ENCODE measurements around the gene SAMD13. TPM values are rescaled to one million over a fixed set of nuclear protein-coding genes. Genes with fewer than 3 reads are reported as not detected.

Gene SAMD13
- polyA plus RNA-seq, 1 donor from 2014 or later = 20.0 TPM

GRCh38 chr1:84361796-84362195, 60.3 kb downstream of the SAMD13 start:
- Histone ChIP-seq H2AFZ (ENCODE audit: low read depth, low read length) (no peak overlapping the region), H4K20me1 (ENCODE audit: insufficient read depth) (no peaks in the 10 kb centered on the region), H3K9me2 (ENCODE audit: insufficient read depth, low read length) (no peaks in the 10 kb centered on the region), H3K27me3 (ENCODE audit: insufficient read depth, low read depth, low read length) (no peaks in the 10 kb centered on the region), H3K4me2 (ENCODE audit: low read length) (no peak overlapping the region), H3K27ac (ENCODE audit: low read length) (no peak overlapping the region), H3K36me3 (ENCODE audit: insufficient read depth, low read length) (no peaks in the 10 kb centered on the region), H3K9ac (ENCODE audit: low read length) (no peak overlapping the region), H3K9me3 (ENCODE audit: low read length) (no peaks in the 10 kb centered on the region), H3K79me2 (replicated peaks; ENCODE audit: insufficient read depth, low read length) (no peaks in the 10 kb centered on the region), H3K4me3 (ENCODE audit: low read length) (no peak overlapping the region), H3F3A (ENCODE audit: insufficient read depth, low read length, poor library complexity, severe bottlenecking) (no peaks in the 10 kb centered on the region)
- TF ChIP-seq EZH2 (IDR thresholded peaks at IDR 0.05; ENCODE audit: borderline replicate concordance, insufficient read depth, low read length, poor library complexity, severe bottlenecking) = no peak
- no peak for TF ChIP-seq REST (IDR thresholded peaks at IDR 0.05; ENCODE audit: borderline replicate concordance)
- no peak for TF ChIP-seq RAD21 (conservative IDR thresholded peaks at IDR 0.05)
- TF ChIP-seq TAF1 (IDR thresholded peaks at IDR 0.05; ENCODE audit: low read depth) = no peak
- TF ChIP-seq CTCF (IDR thresholded peaks at IDR 0.05; ENCODE audit: poor library complexity, severe bottlenecking) = no peak
- no peak for TF ChIP-seq EP300 (conservative IDR thresholded peaks at IDR 0.05; ENCODE audit: poor library complexity, severe bottlenecking)
- TF ChIP-seq SMC3 (conservative IDR thresholded peaks at IDR 0.05; ENCODE audit: poor library complexity) = no peak
- no peak for TF ChIP-seq MXI1 (conservative IDR thresholded peaks at IDR 0.05; ENCODE audit: poor library complexity, severe bottlenecking)
- no peak for TF ChIP-seq POLR2AphosphoS5 (IDR thresholded peaks at IDR 0.05)

GRCh38 chr1:84363019-84363418, 61.5 kb downstream of the SAMD13 start:
- Histone ChIP-seq H2AFZ (ENCODE audit: low read depth, low read length) (no peak overlapping the region), H3K4me2 (ENCODE audit: low read length) (no peak overlapping the region)

More at GRCh38 chr1:84363019-84363418, 61.5 kb downstream of the SAMD13 start:
- TF ChIP-seq POLR2AphosphoS5 (IDR thresholded peaks at IDR 0.05) = no peak
- no peak for TF ChIP-seq REST (IDR thresholded peaks at IDR 0.05; ENCODE audit: borderline replicate concordance)
- TF ChIP-seq RAD21 (conservative IDR thresholded peaks at IDR 0.05) = no peak
- no peak for TF ChIP-seq SMC3 (conservative IDR thresholded peaks at IDR 0.05; ENCODE audit: poor library complexity)
- TF ChIP-seq TAF1 (IDR thresholded peaks at IDR 0.05; ENCODE audit: low read depth) = no peak
- TF ChIP-seq EP300 (conservative IDR thresholded peaks at IDR 0.05; ENCODE audit: poor library complexity, severe bottlenecking) = no peak
- TF ChIP-seq CTCF (IDR thresholded peaks at IDR 0.05; ENCODE audit: poor library complexity, severe bottlenecking) = no peak
- no peak for TF ChIP-seq MXI1 (conservative IDR thresholded peaks at IDR 0.05; ENCODE audit: poor library complexity, severe bottlenecking)
- no peak for TF ChIP-seq EZH2 (IDR thresholded peaks at IDR 0.05; ENCODE audit: borderline replicate concordance, insufficient read depth, low read length, poor library complexity, severe bottlenecking)
- Histone ChIP-seq H3K27ac (ENCODE audit: low read length) (no peak overlapping the region), H3K36me3 (ENCODE audit: insufficient read depth, low read length) (no peaks in the 10 kb centered on the region), H3F3A (ENCODE audit: insufficient read depth, low read length, poor library complexity, severe bottlenecking) (no peaks in the 10 kb centered on the region), H3K79me2 (replicated peaks; ENCODE audit: insufficient read depth, low read length) (no peaks in the 10 kb centered on the region), H3K9ac (ENCODE audit: low read length) (no peak overlapping the region), H3K9me2 (ENCODE audit: insufficient read depth, low read length) (no peaks in the 10 kb centered on the region), H4K20me1 (ENCODE audit: insufficient read depth) (no peaks in the 10 kb centered on the region), H3K4me3 (ENCODE audit: low read length) (no peak overlapping the region), H3K27me3 (ENCODE audit: insufficient read depth, low read depth, low read length) (no peaks in the 10 kb centered on the region), H3K9me3 (ENCODE audit: low read length) (no peaks in the 10 kb centered on the region)
